Hematopoietic multipotent progenitor cell (in vitro differentiated cells): ENCODE data around the gene SCAI. TPM values are rescaled to one million over a fixed set of nuclear protein-coding genes. Genes with fewer than 3 reads are reported as not detected.
"Not testable (repeated sequence)": the region's sequence is repeated elsewhere in the genome, so short reads cannot be mapped to it uniquely, and the experiment has no call there.

ENCODE experiments used
- DNase-seq, 3 donors: peaks; one replicate each; pipeline ENCODE4 v3.0.0-alpha.2; 2011 to 2015; ENCODE audit warnings: low read depth in 2 of 3, low spot score in 2 of 3
- total RNA-seq: library from RNA; depleted of rRNA; stranded (reverse); fragments of >200 nt; gene quantifications from one replicate; pipeline ENCODE4 v1.2.3, GENCODE V29; 2012

SCAI gene
- total RNA-seq, 1 donor, result 25.6 TPM

GRCh38 chr9:125150349-125151245, 7.3 kb upstream of the SCAI start:
- no peak for DNase-seq

- DNase-seq, result no peak
Measured at GRCh38 chr9:125147401-125147951, 4.1 kb upstream of the SCAI start.

- DNase-seq, result no peak
Measured at GRCh38 chr9:125146247-125146646, 2.9 kb upstream of the SCAI start.

GRCh38 chr9:125145425-125145824, 2.1 kb upstream of the SCAI start:
- DNase-seq, result no peak

- DNase-seq, result peak in 2 of 3 donors; percentile 54 to 68
Measured at GRCh38 chr9:125142560-125143376, 560 bp downstream of the SCAI start.

- no peak for DNase-seq
Measured at GRCh38 chr9:125141751-125142150, 1.6 kb downstream of the SCAI start.

GRCh38 chr9:125141251-125141650, 2.1 kb downstream of the SCAI start:
- DNase-seq, result no peak

- DNase-seq, result no peak
Measured at GRCh38 chr9:125140576-125140975, 2.8 kb downstream of the SCAI start.

GRCh38 chr9:125137200-125137599, 6.1 kb downstream of the SCAI start:
- no peak for DNase-seq

- no peak for DNase-seq
Measured at GRCh38 chr9:125134976-125135375, 8.4 kb downstream of the SCAI start.

- no peak for DNase-seq
Measured at GRCh38 chr9:125133403-125134329, 9.7 kb downstream of the SCAI start.

GRCh38 chr9:125131778-125132177, 11.6 kb downstream of the SCAI start:
- DNase-seq, result no peak

- DNase-seq, result peak; percentile 57 to 99 (median 96)
Measured at GRCh38 chr9:125126019-125126746, 17.1 kb downstream of the SCAI start.

GRCh38 chr9:125125523-125125922, 17.8 kb downstream of the SCAI start:
- no peak for DNase-seq

GRCh38 chr9:125121146-125121545, 22.2 kb downstream of the SCAI start:
- DNase-seq, result peak in 2 of 3 donors; percentile 62 to 86

GRCh38 chr9:125119643-125120286, 23.6 kb downstream of the SCAI start:
- peak in 2 of 3 donors; percentile 55 to 61 for DNase-seq

GRCh38 chr9:125118696-125119095, 24.6 kb downstream of the SCAI start:
- not testable (repeated sequence) for DNase-seq

GRCh38 chr9:125114503-125114902, 28.8 kb downstream of the SCAI start:
- DNase-seq, result not testable (repeated sequence)

GRCh38 chr9:125110464-125110863, 32.9 kb downstream of the SCAI start:
- DNase-seq, result no peak
